ENCODE results near the gene PIGN.

Gene PIGN

GRCh38 chr18:62119884-62120283, 67.0 kb downstream of the PIGN start:
- no peak for TF ChIP-seq CTCF (conservative IDR thresholded peaks at IDR 0.05; ENCODE audit: low read length)
- no peak for DNase-seq (ENCODE audit: low read depth)
- H3K4me3 ChIP-seq (ENCODE audit: low read length), result no peak overlapping the region

GRCh38 chr18:62118328-62118727, 68.5 kb downstream of the PIGN start:
- TF ChIP-seq CTCF (conservative IDR thresholded peaks at IDR 0.05; ENCODE audit: low read length), result no peak
- peak; percentile 90 for DNase-seq (ENCODE audit: low read depth)
- H3K4me3 ChIP-seq (ENCODE audit: low read length), result no peak overlapping the region

- H3K4me3 ChIP-seq (ENCODE audit: low read length), result no peak overlapping the region
- TF ChIP-seq CTCF (conservative IDR thresholded peaks at IDR 0.05; ENCODE audit: low read length), result no peak
- no peak for DNase-seq (ENCODE audit: low read depth)
Measured at GRCh38 chr18:62109676-62110075, 77.2 kb downstream of the PIGN start.

GRCh38 chr18:62107881-62108280, 79.0 kb downstream of the PIGN start:
- H3K4me3 ChIP-seq (ENCODE audit: low read length), result no peak overlapping the region
- TF ChIP-seq CTCF (conservative IDR thresholded peaks at IDR 0.05; ENCODE audit: low read length), result no peak
- DNase-seq (ENCODE audit: low read depth), result no peak

GRCh38 chr18:62106271-62106670, 80.6 kb downstream of the PIGN start:
- H3K4me3 ChIP-seq (ENCODE audit: low read length), result no peak overlapping the region
- no peak for TF ChIP-seq CTCF (conservative IDR thresholded peaks at IDR 0.05; ENCODE audit: low read length)
- no peak for DNase-seq (ENCODE audit: low read depth)

- no peak for TF ChIP-seq CTCF (conservative IDR thresholded peaks at IDR 0.05; ENCODE audit: low read length)
- DNase-seq (ENCODE audit: low read depth), result no peak
- no peak overlapping the region for H3K4me3 ChIP-seq (ENCODE audit: low read length)
Measured at GRCh38 chr18:62105376-62105775, 81.5 kb downstream of the PIGN start.

- H3K4me3 ChIP-seq (ENCODE audit: low read length), result no peak overlapping the region
- no peak for DNase-seq (ENCODE audit: low read depth)
- no peak for TF ChIP-seq CTCF (conservative IDR thresholded peaks at IDR 0.05; ENCODE audit: low read length)
Measured at GRCh38 chr18:62102221-62102620, 84.6 kb downstream of the PIGN start.

Data from AG10803 (cell line).